Measurements from ENCODE around the gene LHFPL3. TPM values are rescaled to one million over a fixed set of nuclear protein-coding genes. Genes with fewer than 3 reads are reported as not detected.

The LHFPL3 gene
- total and polyA plus RNA-seq, 2 experiments from 2014 or later: 0.24 TPM; not detected in 1

DNA sequence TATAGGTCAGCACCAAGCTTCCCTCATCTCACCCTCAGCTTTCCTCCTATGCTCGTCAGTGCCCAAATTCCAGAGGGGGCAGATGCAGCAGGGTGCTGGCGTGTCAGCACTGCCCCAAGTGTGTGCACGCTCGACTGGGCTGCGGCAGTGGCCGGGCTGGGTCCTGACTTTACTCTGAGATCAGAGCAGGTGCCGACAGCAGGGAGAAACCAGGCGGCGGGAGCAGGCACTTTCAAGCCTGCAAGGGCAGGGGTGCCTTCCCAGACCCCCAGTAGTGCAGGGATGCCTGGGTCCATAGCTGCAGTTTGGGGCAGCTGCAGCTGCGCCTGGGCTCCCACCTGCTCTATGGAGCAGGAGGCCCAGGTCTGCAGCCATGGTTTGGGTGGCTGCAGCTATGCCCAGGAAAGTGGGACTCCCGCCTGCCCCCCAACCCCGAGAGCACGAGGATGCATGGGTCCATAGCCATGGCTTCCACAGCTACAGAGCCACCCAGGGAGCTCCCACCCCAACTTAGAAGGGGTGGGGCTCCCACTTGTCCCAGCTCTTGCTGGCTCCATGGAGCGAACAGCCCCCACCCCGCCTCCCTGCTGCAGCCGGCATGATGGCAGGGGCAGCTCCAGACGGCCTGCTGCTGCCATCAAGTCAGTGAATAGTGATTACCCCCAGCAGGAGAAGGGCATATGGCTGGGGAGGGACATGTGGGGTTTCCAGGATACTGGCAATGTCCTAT is 486.4 kb downstream of the LHFPL3 start:
- peaks cover 24% of the 10 kb centered on the region for H3K4me1 ChIP-seq (ENCODE audit: insufficient read depth)
- peaks cover 26% of the 10 kb centered on the region for H3K4me1 Mint-ChIP-seq
- H3K9me2 ChIP-seq (ENCODE audit: insufficient read depth): 0 out of 2 replicates have a peak, but pooled peaks cover 2% of the 10 kb centered on the region
- no peaks in the 10 kb centered on the region for H4K20me1 ChIP-seq (replicated peaks; ENCODE audit: insufficient read depth)
- no peaks in the 10 kb centered on the region for H3K79me2 ChIP-seq (replicated peaks; ENCODE audit: insufficient read depth)
- H3K36me3 Mint-ChIP-seq (ENCODE audit: low read depth): no peaks in the 10 kb centered on the region
- no peak overlapping the region for H3K27ac Mint-ChIP-seq
- no peak overlapping the region for H3K4me2 ChIP-seq
- H2AFZ ChIP-seq: no peak overlapping the region
- H3K27me3 Mint-ChIP-seq (ENCODE audit: insufficient read depth, low read depth, poor library complexity): peaks cover 4% of the 10 kb centered on the region
- no peak overlapping the region for H3K4me3 Mint-ChIP-seq
- no peak overlapping the region for H3K27ac ChIP-seq (ENCODE audit: low read depth)
- H3K4me3 ChIP-seq: no peak overlapping the region
- ATAC-seq (no peak), DNase-seq (ENCODE audit: low spot score) (no peak)
- H3F3A ChIP-seq (replicated peaks; ENCODE audit: low read depth): no peaks in the 10 kb centered on the region
- H3K9me3 Mint-ChIP-seq: no peaks in the 10 kb centered on the region
- no peaks in the 10 kb centered on the region for H3K36me3 ChIP-seq (ENCODE audit: insufficient read depth)
- H3K27me3 ChIP-seq (ENCODE audit: insufficient read depth): no peaks in the 10 kb centered on the region
- TF ChIP-seq ZNF114 (CRISPR knock-in tag; IDR thresholded peaks at IDR 0.05) (no peak), ZNF331 (CRISPR knock-in tag; IDR thresholded peaks at IDR 0.05; ENCODE audit: low read depth) (no peak), CREB1 (CRISPR knock-in tag; IDR thresholded peaks at IDR 0.05; ENCODE audit: low read depth) (no peak), EZH2phosphoT487 (IDR thresholded peaks at IDR 0.05; ENCODE audit: unreplicated experiment) (no peak), NANOG (IDR thresholded peaks at IDR 0.05; ENCODE audit: borderline replicate concordance) (no peak), ETS1 (IDR thresholded peaks at IDR 0.05) (no peak), POLR2AphosphoS5 (IDR thresholded peaks at IDR 0.05; ENCODE audit: low read depth) (no peak), REST (IDR thresholded peaks at IDR 0.05; ENCODE audit: unreplicated experiment) (no peak), STAT1 (IDR thresholded peaks at IDR 0.05; ENCODE audit: unreplicated experiment) (no peak), ZNF462 (CRISPR knock-in tag; IDR thresholded peaks at IDR 0.05) (no peak), EZH2 (IDR thresholded peaks at IDR 0.05; ENCODE audit: low read depth, unreplicated experiment) (no peak), JUNB (IDR thresholded peaks at IDR 0.05; ENCODE audit: unreplicated experiment) (no peak)
- TF ChIP-seq, protein P1, sequence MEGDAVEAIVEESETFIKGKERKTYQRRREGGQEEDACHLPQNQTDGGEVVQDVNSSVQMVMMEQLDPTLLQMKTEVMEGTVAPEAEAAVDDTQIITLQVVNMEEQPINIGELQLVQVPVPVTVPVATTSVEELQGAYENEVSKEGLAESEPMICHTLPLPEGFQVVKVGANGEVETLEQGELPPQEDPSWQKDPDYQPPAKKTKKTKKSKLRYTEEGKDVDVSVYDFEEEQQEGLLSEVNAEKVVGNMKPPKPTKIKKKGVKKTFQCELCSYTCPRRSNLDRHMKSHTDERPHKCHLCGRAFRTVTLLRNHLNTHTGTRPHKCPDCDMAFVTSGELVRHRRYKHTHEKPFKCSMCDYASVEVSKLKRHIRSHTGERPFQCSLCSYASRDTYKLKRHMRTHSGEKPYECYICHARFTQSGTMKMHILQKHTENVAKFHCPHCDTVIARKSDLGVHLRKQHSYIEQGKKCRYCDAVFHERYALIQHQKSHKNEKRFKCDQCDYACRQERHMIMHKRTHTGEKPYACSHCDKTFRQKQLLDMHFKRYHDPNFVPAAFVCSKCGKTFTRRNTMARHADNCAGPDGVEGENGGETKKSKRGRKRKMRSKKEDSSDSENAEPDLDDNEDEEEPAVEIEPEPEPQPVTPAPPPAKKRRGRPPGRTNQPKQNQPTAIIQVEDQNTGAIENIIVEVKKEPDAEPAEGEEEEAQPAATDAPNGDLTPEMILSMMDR (conservative IDR thresholded peaks at IDR 0.05; ENCODE audit: low read depth in 2 of 2): no peak
